HUES64 (cell line): Measurements from ENCODE around the gene WASF2.

Experiments
- H3K27ac ChIP-seq: 2 replicates; pipeline ENCODE4 v1.7.0; 2013; ENCODE audit warnings: low read depth, low read length, inconsistent platforms
- H3K27me3 ChIP-seq: 2 replicates; pipeline ENCODE4 v1.6.1; 2013; ENCODE audit warnings: mild to moderate bottlenecking, low read length; ENCODE audit not compliant: insufficient read depth
- H3K36me3 ChIP-seq: 2 replicates; pipeline ENCODE4 v1.6.1; 2013; ENCODE audit warnings: mild to moderate bottlenecking, low read length; ENCODE audit not compliant: insufficient read depth
- H3K4me1 ChIP-seq: 2 replicates; pipeline ENCODE4 v1.6.1; 2013; ENCODE audit warnings: mild to moderate bottlenecking, low read length, moderate library complexity; ENCODE audit not compliant: insufficient read depth
- H3K4me3 ChIP-seq: 2 replicates; pipeline ENCODE4 v1.5.1; 2013; ENCODE audit warnings: mild to moderate bottlenecking, low read length, moderate library complexity
- H3K9ac ChIP-seq: 2 replicates; pipeline ENCODE4 v1.6.1; 2013; ENCODE audit warnings: mild to moderate bottlenecking, low read depth, low read length
- H3K9me3 ChIP-seq: 2 replicates; pipeline ENCODE4 v1.6.1; 2013; ENCODE audit warnings: low read depth, low read length; ENCODE audit not compliant: insufficient read depth
- WGBS: fragments of 150-250, 120-280 bp; methylation state at CpG from one replicate; pipeline ENCODE4 v1.1.7; 2013; ENCODE audit warnings: missing lambda C conversion rate; 5-methylcytosine and 5-hydroxymethylcytosine counted together

WASF2 gene

DNA sequence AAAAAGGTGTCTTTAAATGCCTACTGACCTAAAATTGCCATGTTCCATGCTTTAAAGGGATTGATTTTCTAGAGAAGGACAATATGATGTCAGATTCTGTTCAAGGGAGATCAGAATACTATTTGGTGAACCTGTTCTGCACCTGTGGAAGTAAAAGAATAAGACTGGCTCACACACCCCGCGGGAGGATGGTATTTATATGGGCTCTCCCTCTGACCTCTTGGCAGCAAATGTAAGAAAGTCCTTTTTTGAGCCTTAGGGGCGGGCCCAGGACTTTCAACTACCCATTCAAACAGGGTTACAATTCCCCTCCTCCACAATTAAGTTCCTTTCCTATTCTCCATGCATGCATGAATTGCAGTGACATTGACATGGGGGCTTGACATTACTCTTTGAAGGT, 42.1 kb downstream of the WASF2 start:
- no peak overlapping the region for H3K27ac ChIP-seq
- H3K4me1 ChIP-seq, result 0 out of 2 replicates have a peak, but pooled peaks cover 5% of the 10 kb centered on the region
- H3K9ac ChIP-seq, result no peak overlapping the region
- no peaks in the 10 kb centered on the region for H3K9me3 ChIP-seq
- WGBS, result 82% methylated on average over 3 of the region's 3 CpGs
- H3K27me3 ChIP-seq, result no peaks in the 10 kb centered on the region
- H3K36me3 ChIP-seq, result no peaks in the 10 kb centered on the region
- no peak overlapping the region for H3K4me3 ChIP-seq

GRCh38 chr1:27447399-27447798, 42.6 kb downstream of the WASF2 start:
- H3K9me3 ChIP-seq, result no peaks in the 10 kb centered on the region
- 100% methylated on average over 3 of the region's 3 CpGs for WGBS
- H3K4me3 ChIP-seq, result no peak overlapping the region
- 0 out of 2 replicates have a peak, but pooled peaks cover 5% of the 10 kb centered on the region for H3K4me1 ChIP-seq
- H3K27ac ChIP-seq, result no peak overlapping the region
- no peak overlapping the region for H3K9ac ChIP-seq
- H3K36me3 ChIP-seq, result no peaks in the 10 kb centered on the region
- H3K27me3 ChIP-seq, result no peaks in the 10 kb centered on the region

- Histone ChIP-seq H3K9ac (no peak overlapping the region), H3K4me3 (no peak overlapping the region), H3K4me1 (0 out of 2 replicates have a peak, but pooled peaks cover 5% of the 10 kb centered on the region), H3K9me3 (no peaks in the 10 kb centered on the region), H3K27me3 (no peaks in the 10 kb centered on the region), H3K36me3 (no peaks in the 10 kb centered on the region), H3K27ac (no peak overlapping the region)
- WGBS, result 91% methylated on average over 6 of the region's 6 CpGs
Observed at GRCh38 chr1:27446496-27447020, 43.4 kb downstream of the WASF2 start.

DNA sequence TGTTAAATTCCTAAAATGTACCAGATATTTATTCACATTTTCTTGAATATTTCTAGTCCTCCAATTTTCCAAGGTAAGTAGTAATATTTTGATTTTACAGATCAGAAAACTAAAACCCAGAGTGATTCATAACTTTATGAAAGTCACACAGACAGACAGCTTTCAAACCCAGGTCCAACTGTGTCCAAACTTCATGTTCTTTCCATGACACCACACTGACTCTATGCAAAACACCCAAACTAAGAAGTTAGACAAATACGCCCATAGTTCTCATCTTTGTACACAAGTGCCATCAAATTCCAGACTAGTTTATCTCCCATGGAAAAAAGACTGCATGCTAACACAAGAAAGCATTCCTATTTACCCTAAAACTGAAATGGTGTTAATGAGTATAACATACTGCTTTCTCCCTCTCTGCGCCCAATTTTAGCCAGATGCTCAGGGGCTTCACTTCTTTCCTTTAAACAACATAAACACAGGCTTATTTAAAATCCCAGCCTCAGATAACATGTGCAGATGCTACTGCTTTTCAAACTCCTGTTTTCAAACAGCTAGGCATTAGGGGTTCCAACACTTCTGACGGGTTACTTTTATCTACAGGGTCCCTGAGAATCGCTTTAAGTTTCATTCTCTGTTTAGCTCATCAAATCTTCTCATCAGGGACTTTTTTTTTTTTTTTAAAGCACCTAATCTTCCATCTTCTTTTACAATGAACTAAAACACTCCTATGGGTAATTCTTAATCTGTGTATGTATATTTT, 44.6 kb downstream of the WASF2 start:
- Histone ChIP-seq H3K4me1 (0 out of 2 replicates have a peak, but pooled peaks cover 5% of the 10 kb centered on the region), H3K9ac (no peak overlapping the region), H3K4me3 (no peak overlapping the region), H3K36me3 (no peaks in the 10 kb centered on the region), H3K27me3 (no peaks in the 10 kb centered on the region), H3K27ac (no peak overlapping the region), H3K9me3 (no peaks in the 10 kb centered on the region)
- 87% methylated on average over 4 of the region's 4 CpGs for WGBS

GRCh38 chr1:27444632-27445031, 45.3 kb downstream of the WASF2 start:
- Histone ChIP-seq H3K9ac (no peak overlapping the region), H3K4me3 (no peak overlapping the region), H3K4me1 (0 out of 2 replicates have a peak, but pooled peaks cover 5% of the 10 kb centered on the region), H3K27ac (no peak overlapping the region), H3K9me3 (no peaks in the 10 kb centered on the region), H3K36me3 (no peaks in the 10 kb centered on the region), H3K27me3 (no peaks in the 10 kb centered on the region)
- WGBS, result 92% methylated on average over 1 of the region's 1 CpG

DNA sequence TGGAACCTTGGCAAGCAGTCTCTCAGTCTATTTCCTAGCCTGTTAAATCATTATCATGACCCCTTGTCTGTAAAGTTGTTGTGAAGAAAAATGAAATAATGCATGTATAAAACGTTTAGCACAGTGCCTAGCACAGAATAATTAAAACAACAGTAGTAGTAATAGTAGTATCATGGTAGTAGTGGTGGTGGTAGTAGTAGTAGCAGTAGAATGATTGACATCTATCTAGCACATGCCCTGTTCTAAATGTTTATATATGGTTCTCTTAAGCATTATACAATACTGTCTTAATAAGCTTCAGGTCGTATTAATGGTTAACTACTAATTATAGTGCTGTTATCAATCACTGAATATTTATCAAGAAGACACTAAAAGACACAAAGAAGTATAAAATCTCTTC, 50.8 kb downstream of the WASF2 start:
- 45% methylated on average over 1 of the region's 2 CpGs for WGBS
- peaks cover 23% of the 10 kb centered on the region for H3K4me1 ChIP-seq
- H3K9ac ChIP-seq, result no peak overlapping the region
- H3K4me3 ChIP-seq, result no peak overlapping the region
- H3K9me3 ChIP-seq, result no peaks in the 10 kb centered on the region
- H3K27me3 ChIP-seq, result no peaks in the 10 kb centered on the region
- H3K36me3 ChIP-seq, result no peaks in the 10 kb centered on the region
- H3K27ac ChIP-seq, result no peak overlapping the region

GRCh38 chr1:27438621-27439061, 51.3 kb downstream of the WASF2 start:
- H3K4me3 ChIP-seq, result no peak overlapping the region
- H3K4me1 ChIP-seq, result peaks cover 23% of the 10 kb centered on the region
- H3K9me3 ChIP-seq, result no peaks in the 10 kb centered on the region
- no peaks in the 10 kb centered on the region for H3K36me3 ChIP-seq
- H3K27me3 ChIP-seq, result no peaks in the 10 kb centered on the region
- no peak overlapping the region for H3K9ac ChIP-seq
- 100% methylated on average over 1 of the region's 1 CpG for WGBS
- H3K27ac ChIP-seq, result no peak overlapping the region

DNA sequence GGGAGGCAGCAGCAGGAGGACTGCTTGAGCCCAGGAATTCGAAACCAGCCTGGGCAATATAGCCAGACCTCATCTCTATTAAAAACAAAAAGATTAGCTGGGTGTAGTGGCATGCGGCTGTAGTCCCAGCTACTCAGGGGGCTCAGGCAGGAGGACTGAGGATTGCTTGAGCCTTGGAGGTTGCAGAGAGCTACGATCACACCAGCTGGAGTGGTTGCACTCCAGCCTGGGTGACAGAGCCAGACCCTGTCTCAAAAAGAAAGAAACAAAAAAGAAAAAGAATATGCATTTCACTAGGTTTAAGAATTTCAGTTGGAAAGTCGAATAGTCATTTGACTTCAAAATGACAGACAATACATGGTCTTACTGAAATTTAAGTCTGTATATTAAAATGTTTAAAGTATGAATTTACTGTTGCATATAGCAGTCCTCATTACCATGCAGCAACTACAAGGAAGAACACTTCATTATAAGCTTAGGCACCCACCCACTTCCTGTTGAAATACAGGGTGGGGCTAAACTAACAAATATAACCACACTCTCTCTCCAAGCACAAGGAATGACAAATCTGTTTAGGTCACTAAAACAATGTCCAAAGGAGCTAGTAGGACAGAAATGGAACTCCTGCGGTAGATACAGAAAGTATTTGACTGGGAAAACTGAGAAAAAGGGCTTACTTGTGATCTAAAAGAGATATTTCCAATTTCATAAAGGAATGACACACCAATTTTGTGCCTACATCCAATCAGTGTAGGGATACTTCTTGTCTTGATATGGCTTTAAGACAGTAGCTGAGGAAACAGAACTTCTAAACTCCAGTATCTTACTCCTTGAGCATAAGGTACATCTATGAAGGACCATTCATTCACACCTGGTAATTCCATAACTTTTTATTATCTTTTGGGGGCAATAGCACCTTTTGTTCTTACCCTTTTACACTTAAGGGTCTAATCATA, 53.5 kb downstream of the WASF2 start:
- Histone ChIP-seq H3K36me3 (no peaks in the 10 kb centered on the region), H3K4me1 (peaks cover 27% of the 10 kb centered on the region), H3K9me3 (no peaks in the 10 kb centered on the region), H3K27ac (no peak overlapping the region), H3K4me3 (no peak overlapping the region), H3K9ac (no peak overlapping the region), H3K27me3 (no peaks in the 10 kb centered on the region)
- WGBS, result 76% methylated on average over 5 of the region's 5 CpGs

DNA sequence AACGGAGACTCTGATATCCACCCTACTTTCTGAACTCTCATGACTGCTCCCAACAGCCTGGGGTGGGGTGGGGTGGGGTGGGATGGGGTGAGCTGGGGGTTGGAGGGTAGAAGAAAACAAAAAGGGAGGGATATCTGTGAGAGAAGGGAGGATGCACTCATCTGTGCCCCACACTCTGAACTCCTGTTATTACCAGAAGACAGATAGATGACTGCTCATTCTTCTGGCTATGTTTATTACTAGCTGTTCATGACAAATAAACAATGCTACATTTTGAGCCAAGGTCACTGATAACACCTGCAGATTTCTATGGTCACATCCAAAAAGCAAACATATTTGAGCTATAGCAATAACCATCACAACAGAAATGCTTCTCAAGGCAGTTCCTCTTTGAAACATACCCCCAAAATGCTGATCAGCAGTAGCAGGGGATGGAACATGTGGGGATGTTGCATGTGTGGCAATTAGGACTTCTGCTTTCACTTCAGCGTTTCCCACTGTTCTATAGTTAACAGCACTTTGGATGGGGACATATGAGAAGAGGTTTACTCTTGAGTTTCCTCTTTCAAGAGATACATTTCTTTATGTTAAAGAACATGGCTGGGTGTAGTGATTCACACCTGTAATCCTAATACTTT, 54.3 kb downstream of the WASF2 start:
- H3K27me3 ChIP-seq, result no peaks in the 10 kb centered on the region
- H3K9ac ChIP-seq, result no peak overlapping the region
- H3K4me1 ChIP-seq, result peaks cover 35% of the 10 kb centered on the region
- H3K36me3 ChIP-seq, result no peaks in the 10 kb centered on the region
- WGBS, result 100% methylated on average over 1 of the region's 2 CpGs
- no peak overlapping the region for H3K4me3 ChIP-seq
- H3K27ac ChIP-seq, result no peak overlapping the region
- H3K9me3 ChIP-seq, result no peaks in the 10 kb centered on the region

GRCh38 chr1:27433706-27434105, 56.3 kb downstream of the WASF2 start:
- no peaks in the 10 kb centered on the region for H3K27me3 ChIP-seq
- H3K27ac ChIP-seq, result no peak overlapping the region
- 95% methylated on average over 2 of the region's 3 CpGs for WGBS
- no peaks in the 10 kb centered on the region for H3K9me3 ChIP-seq
- H3K36me3 ChIP-seq, result no peaks in the 10 kb centered on the region
- no peak overlapping the region for H3K9ac ChIP-seq
- peaks cover 51% of the 10 kb centered on the region for H3K4me1 ChIP-seq
- H3K4me3 ChIP-seq, result no peak overlapping the region
